Erythroblast (primary cell): ENCODE measurements around the gene PLPP3.

Experiments
- GATA1 ChIP-seq: IDR thresholded peaks from 2 replicates; pipeline ENCODE4 v1.6.1; 2011; ENCODE audit warnings: low read depth, mild to moderate bottlenecking, control low read depth, low read length, moderate library complexity
- POLR2A ChIP-seq: IDR thresholded peaks from 2 replicates; pipeline ENCODE4 v1.6.1; 2011; ENCODE audit warnings: mild to moderate bottlenecking, low read length

- TF ChIP-seq POLR2A = no peak
- no peak for TF ChIP-seq GATA1
Measured at GRCh38 chr1:56542651-56543050, 36.7 kb downstream of the PLPP3 start.
